Psoas muscle (tissue), 8 donors: ENCODE results near the gene RNF34. TPM values are rescaled to one million over a fixed set of nuclear protein-coding genes. Genes with fewer than 3 reads are reported as not detected.

Experiments
- ATAC-seq, 4 donors: fragments of 200-7000 bp; cut with Tn5 transposase; one replicate each; pipeline ENCODE4 v1.9.1; 2020; ENCODE audit warnings: moderate library complexity in 3 of 4, mild to moderate bottlenecking in 2 of 4
- DNase-seq, 2 donors: peaks; one replicate each; pipeline ENCODE4 v3.0.0-alpha.2; 2020
- H3K27ac ChIP-seq: fragments of 200-600 bp; one replicate; pipeline ENCODE4 v1.8.0; 2022
- H3K27me3 ChIP-seq, 3 donors: fragments of 200-600 bp in 1 of 3; one replicate each; pipeline versions ENCODE4 v1.6.1 to v1.8.0; 2013 to 2022; ENCODE audit warnings: low read length in 2 of 3, mild to moderate bottlenecking in 2 of 3, moderate library complexity in 1 of 3; ENCODE audit not compliant: insufficient read depth in 3 of 3
- H3K36me3 ChIP-seq, 2 donors: fragments of 200-600 bp in 1 of 2; one replicate each; pipeline versions ENCODE4 v1.6.1 to v1.8.0; 2013 to 2022; ENCODE audit warnings: low read depth in 1 of 2, mild to moderate bottlenecking in 1 of 2, moderate library complexity in 1 of 2; ENCODE audit not compliant: insufficient read depth in 1 of 2
- H3K4me1 ChIP-seq: fragments of 200-600 bp; one replicate; pipeline ENCODE4 v1.8.0; 2022
- H3K4me3 ChIP-seq: fragments of 200-600 bp; one replicate; pipeline ENCODE4 v1.8.0; 2022; ENCODE audit warnings: mild to moderate bottlenecking
- H3K9me3 ChIP-seq: fragments of 200-600 bp; one replicate; pipeline ENCODE4 v1.8.0; 2022
- WGBS, 3 donors: extraction: QIAGEN DNeasy Blood & Tissue Kit; methylation state at CpG; one replicate each; pipeline versions ENCODE4 v1.1.6 to v1.1.7; 2013; 5-methylcytosine and 5-hydroxymethylcytosine counted together
- intact Hi-C, 2 donors: fragments of 100-400 bp; cut with DNase I; formaldehyde crosslinking; loops; one replicate each; pipeline versions ENCODE4 v1.11.0 to v1.14.2; 2022
- polyA plus RNA-seq, 3 donors: library from polyadenylated mRNA; stranded (reverse); fragments of 200-250 nt; gene quantifications; one replicate each; pipeline ENCODE4 v1.2.3, GENCODE V29; 2013
- total RNA-seq, 4 donors: library from RNA; stranded (reverse); fragmentation: NEBNext Ultra II Directional in 2 of 4; extraction: Animal tissue kit (Norgen Biotek cat#: 25700) in 2 of 4; gene quantifications; one replicate each; pipeline versions ENCODE4 v1.2.1 to v1.2.4, GENCODE V29; 2021 to 2023
- TF ChIP-seq, protein P1 (sequence below): fragments of 200-600 bp; IDR thresholded peaks from one replicate; pipeline ENCODE4 v1.8.0; 2022; ENCODE audit warnings: antibody characterized with exemption
- donor health status: healthy with polysubstance abuse.
- donor health status: DM: no; HTN: no; CAD: no; lungs with moderate emphysema.
- donor health status: Bipolar disorder and iron deficiency.
- donor health status: healthy.
- donor health status: DM: yes; HTN: yes; CAD: no.
- donor health status: DM: no; HTN: no; CAD: no.
- donor health status: DM: no; HTN: no; CAD: no.
- donor health status: DM: yes; HTN: yes; CAD: no.

RNF34 gene
- total and polyA plus RNA-seq, 7 donors, result 12.8 to 53.3 (median 43.3) TPM

GRCh38 chr12:121423682-121424623 is 24.0 kb downstream of the RNF34 start:
- intact Hi-C loops, result no loop called here
- Histone ChIP-seq H3K27ac (peak overlapping the region; percentile 88), H3K27me3 (no peaks in the 10 kb centered on the region), H3K4me1 (peaks cover 37% of the 10 kb centered on the region), H3K9me3 (no peaks in the 10 kb centered on the region), H3K36me3 (peaks cover 23 to 97% of the 10 kb centered on the region in 2 donors), H3K4me3 (no peak overlapping the region)
- ATAC-seq (peak; percentile 94 to 96 (median 94)), DNase-seq (peak; percentile 69 to 91)
- TF ChIP-seq, protein P1, sequence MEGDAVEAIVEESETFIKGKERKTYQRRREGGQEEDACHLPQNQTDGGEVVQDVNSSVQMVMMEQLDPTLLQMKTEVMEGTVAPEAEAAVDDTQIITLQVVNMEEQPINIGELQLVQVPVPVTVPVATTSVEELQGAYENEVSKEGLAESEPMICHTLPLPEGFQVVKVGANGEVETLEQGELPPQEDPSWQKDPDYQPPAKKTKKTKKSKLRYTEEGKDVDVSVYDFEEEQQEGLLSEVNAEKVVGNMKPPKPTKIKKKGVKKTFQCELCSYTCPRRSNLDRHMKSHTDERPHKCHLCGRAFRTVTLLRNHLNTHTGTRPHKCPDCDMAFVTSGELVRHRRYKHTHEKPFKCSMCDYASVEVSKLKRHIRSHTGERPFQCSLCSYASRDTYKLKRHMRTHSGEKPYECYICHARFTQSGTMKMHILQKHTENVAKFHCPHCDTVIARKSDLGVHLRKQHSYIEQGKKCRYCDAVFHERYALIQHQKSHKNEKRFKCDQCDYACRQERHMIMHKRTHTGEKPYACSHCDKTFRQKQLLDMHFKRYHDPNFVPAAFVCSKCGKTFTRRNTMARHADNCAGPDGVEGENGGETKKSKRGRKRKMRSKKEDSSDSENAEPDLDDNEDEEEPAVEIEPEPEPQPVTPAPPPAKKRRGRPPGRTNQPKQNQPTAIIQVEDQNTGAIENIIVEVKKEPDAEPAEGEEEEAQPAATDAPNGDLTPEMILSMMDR, result no peak
- WGBS, 3 donors, result 44 to 64% (median 45%) methylated on average over 13 of the region's 13 CpGs

GRCh38 chr12:121424624-121424975 is 24.7 kb downstream of the RNF34 start:
- peak overlapping the region; percentile 88 for H3K27ac ChIP-seq
- WGBS, 3 donors, result 82 to 100% (median 94%) methylated on average over 1 of the region's 1 CpG
- no peak for DNase-seq
- intact Hi-C loops, result no loop called here
- no peaks in the 10 kb centered on the region for H3K27me3 ChIP-seq
- H3K9me3 ChIP-seq, result no peaks in the 10 kb centered on the region
- H3K4me1 ChIP-seq, result peaks cover 37% of the 10 kb centered on the region
- no peak overlapping the region for H3K4me3 ChIP-seq
- peaks cover 23 to 97% of the 10 kb centered on the region in 2 donors for H3K36me3 ChIP-seq
- ATAC-seq, result no peak
- TF ChIP-seq, protein P1, result no peak

DNA sequence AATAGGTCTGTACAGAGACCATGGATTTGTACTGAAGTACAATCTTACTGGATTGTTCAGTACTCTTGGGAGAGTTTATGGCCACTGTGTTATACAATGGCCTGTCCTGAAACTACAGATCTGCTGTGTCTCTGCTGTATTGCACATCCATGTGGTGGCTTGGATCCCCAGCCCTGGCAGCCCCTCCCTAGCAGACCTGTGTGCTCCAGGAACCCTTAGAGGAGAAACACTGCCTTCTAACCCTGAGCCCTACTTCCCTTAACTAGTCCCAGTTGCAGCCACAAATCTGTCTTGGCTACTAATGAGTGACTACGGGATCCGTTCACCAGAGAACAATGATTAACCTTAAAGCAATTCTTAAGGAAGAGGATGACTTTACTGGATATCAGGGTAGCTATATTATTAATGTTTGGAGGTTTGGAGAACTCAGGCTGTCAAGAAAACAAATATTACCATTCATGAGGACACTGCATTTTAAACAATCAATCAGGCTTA is 27.7 kb downstream of the RNF34 start:
- no peaks in the 10 kb centered on the region for H3K27me3 ChIP-seq
- no peak overlapping the region for H3K27ac ChIP-seq
- WGBS, 3 donors, result 57 to 87% (median 82%) methylated on average over 2 of the region's 2 CpGs
- no peak overlapping the region for H3K4me3 ChIP-seq
- intact Hi-C loops, result no loop called here
- H3K9me3 ChIP-seq, result no peaks in the 10 kb centered on the region
- H3K36me3 ChIP-seq, result peaks cover 10 to 97% of the 10 kb centered on the region in 2 donors
- H3K4me1 ChIP-seq, result peaks cover 32% of the 10 kb centered on the region
- TF ChIP-seq, protein P1, result no peak
- DNase-seq (no peak), ATAC-seq (no peak)

DNA sequence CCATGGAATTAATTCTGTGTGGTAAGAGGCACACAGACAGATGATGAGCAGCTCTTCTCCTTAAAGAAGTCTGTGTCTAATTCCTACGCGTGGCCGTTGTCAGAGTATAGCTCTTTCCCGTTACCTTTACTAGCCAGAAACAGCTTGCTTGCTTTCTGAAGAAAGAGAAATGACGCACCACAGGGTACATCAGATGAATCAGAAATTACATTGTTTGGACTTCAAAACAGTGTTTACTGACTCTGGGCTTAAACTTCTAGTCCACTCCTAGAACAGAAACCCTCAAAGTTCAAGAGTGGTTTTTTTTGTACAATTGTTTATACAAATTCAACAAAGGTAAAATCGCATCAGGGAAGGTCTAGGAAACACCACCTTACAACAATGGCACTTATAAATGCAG is 29.0 kb downstream of the RNF34 start:
- WGBS, 3 donors, result 94 to 97% (median 96%) methylated on average over 6 of the region's 6 CpGs

More for the DNA sequence above, 29.0 kb downstream of the RNF34 start:
- TF ChIP-seq, protein P1, result no peak
- DNase-seq, result no peak
- no peaks in the 10 kb centered on the region for H3K27me3 ChIP-seq
- no peak for ATAC-seq
- peaks cover 21% of the 10 kb centered on the region for H3K4me1 ChIP-seq
- intact Hi-C loops, result no loop called here
- H3K9me3 ChIP-seq, result no peaks in the 10 kb centered on the region
- H3K27ac ChIP-seq, result no peak overlapping the region
- H3K36me3 ChIP-seq, result peaks cover 10 to 97% of the 10 kb centered on the region in 2 donors
- H3K4me3 ChIP-seq, result no peak overlapping the region
